Measurements from ENCODE around the gene COL4A2.

GRCh38 chr13:110416131-110417025, 109.3 kb downstream of the COL4A2 start:
- no peak for TF ChIP-seq GATA2 (IDR thresholded peaks at IDR 0.05; ENCODE audit: low read depth, low read length)
- no peak for TF ChIP-seq GATA3 (IDR thresholded peaks at IDR 0.05; ENCODE audit: low read depth, low read length)

Data from SH-SY5Y (cell line).